HG02884 (cell line): ENCODE measurements around the gene SLC34A3.

Experiments
- ATAC-seq: cut with Tn5 transposase; IDR thresholded peaks from one replicate; pipeline ENCODE4 v1.9.1; 2021; ENCODE audit warnings: mild to moderate bottlenecking, moderate library complexity; ENCODE audit not compliant: unreplicated experiment

Gene SLC34A3

DNA sequence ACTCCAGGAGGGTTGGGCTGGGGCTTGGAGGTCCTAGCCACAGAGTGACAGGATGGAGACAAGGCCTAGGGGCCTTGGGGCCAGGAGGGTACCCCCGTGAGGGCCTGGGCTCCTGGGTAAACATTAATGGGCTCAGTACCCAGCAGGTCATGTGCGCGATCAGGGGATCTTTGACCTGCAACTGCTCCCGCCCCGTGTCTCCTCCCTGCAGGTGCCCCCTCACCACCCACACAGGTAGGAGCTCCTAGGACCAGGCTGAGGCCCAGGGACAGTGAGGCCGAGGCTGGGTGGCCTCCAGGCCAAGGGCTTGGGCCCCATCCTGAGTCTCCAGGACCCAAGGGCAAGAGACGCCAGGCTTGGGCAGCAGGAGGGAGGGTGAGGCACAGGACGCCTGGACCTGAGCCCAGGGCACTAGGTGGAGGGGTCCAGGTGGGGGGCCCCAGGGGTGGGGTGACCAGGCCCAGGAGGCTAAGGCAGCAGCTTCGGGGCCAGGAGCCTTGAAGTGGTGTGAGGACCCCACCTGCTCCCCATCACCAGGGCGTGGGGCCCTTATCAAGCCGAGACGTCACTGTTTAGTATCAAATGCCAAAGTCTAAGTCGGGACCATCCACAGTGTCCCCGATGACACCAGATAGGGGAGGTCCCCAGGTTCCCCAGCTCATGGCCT is at the start of gene SLC34A3:
TSS of gene SLC34A3 (plus strand) at position 197 of the 667 bp plus-strand sequence. CDS start 802 bp downstream, outside the sequence.
- no peak for ATAC-seq

DNA sequence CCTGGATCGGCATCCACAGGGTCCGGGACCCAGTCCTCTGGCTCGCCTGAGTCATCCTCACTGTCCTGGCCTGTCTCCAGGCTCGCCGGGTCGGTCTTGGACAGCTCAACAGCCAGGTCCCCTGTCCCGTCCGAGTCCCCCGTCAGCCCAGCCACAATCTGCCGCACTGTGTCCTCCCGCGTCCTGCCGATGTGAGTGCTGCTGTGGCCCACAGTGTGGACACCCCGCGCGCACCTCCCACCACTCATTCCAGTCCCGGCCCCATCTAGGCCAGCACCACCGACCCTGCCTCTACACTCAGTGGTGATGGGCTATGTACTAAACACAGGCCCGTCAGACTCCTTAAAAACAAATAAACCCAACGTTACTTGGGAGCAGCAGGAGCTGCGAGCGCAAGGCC is 49.0 kb upstream of the SLC34A3 start:
- ATAC-seq, result no peak

- no peak for ATAC-seq
Observed at GRCh38 chr9:137182836-137183235, 47.9 kb upstream of the SLC34A3 start.

GRCh38 chr9:137183980-137184595 is 46.6 kb upstream of the SLC34A3 start:
- ATAC-seq, result no peak

DNA sequence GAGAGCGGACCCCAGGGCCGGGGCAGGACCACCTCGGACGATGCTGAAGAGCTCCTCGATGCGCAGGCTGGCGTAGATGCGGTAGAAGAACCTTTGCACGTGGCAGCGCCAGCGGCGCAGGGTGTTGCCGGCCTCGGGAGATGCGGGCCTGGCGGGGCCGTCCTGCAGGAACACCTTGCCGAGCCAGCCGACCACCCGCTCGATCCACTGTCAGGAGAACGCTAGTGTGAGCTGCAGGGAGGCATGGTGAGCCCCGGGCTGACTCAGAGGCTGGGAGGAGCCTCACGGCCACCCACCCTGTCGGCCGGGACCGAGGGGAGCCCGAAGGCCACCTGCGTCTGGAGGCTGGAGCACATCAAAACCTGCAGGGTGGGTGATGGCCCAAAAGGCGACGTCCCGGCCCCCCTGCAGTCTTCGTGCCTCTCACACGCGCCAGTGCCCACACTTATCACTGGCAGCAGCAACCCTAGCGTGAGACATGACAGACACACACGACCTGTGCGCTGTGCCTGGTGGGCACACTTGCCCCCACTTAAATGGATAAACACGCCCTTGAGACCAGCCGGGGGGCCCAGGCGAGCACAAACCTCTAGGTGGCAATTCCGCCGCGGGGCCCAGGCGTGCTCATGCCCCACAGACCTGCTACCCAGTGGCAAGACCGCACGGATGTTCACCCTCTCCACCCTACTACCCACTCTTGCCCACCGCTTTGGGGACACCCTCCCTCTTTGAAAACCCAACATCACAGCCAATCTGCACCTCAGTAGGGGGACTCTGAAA is 45.6 kb upstream of the SLC34A3 start:
- ATAC-seq, result no peak

GRCh38 chr9:137185921-137186320 is 44.8 kb upstream of the SLC34A3 start:
- no peak for ATAC-seq

DNA sequence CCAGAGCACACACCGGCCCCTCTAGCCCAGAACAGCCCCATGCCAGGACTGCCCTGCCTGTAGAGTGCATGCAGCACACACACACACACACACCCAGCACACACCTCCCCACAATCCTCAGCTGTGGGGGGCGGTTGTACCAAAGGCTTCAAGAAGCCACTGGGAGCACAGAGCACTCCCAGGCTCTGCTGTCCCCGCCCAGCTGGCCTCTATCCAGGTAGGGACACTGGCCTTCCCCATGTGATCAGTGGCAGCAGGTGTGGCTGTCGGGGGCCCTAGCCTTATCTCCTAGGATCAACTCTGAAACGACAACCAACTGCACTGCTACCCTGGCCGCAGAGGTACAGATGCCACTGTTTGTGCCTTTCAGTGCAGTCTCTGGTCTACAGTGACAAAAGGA is 44.3 kb upstream of the SLC34A3 start:
- no peak for ATAC-seq

DNA sequence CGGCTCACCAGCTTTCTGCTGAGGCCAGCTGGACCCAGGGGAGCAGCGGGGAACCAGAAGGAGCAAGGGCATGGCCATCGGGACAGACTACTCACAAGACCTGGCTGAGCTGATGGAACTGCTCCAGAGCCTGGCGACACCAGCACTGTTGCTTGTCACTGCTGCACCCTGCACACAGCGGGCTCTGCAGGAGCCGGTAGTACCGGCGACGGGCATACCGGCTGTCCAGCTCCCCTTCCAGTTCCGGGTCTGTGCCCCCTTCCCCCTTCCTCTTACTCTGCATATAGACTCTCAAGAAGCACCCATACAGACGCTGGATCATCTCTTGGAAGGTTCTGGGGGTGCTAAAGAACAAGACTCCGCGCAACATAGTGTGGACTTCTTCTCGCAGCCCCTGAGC is 43.3 kb upstream of the SLC34A3 start:
- ATAC-seq, result no peak

GRCh38 chr9:137188086-137188489 is 42.6 kb upstream of the SLC34A3 start:
- ATAC-seq, result no peak

GRCh38 chr9:137188490-137189296 is 42.0 kb upstream of the SLC34A3 start, which contains the start of the genes ANAPC2 and SSNA1:
ANAPC2 (minus strand) TSS chr9:137188560; CDS start chr9:137188532, 28 bp downstream.
SSNA1 (plus strand) TSS chr9:137188676; CDS start chr9:137188727, 51 bp downstream.
- peak; percentile 74 for ATAC-seq

DNA sequence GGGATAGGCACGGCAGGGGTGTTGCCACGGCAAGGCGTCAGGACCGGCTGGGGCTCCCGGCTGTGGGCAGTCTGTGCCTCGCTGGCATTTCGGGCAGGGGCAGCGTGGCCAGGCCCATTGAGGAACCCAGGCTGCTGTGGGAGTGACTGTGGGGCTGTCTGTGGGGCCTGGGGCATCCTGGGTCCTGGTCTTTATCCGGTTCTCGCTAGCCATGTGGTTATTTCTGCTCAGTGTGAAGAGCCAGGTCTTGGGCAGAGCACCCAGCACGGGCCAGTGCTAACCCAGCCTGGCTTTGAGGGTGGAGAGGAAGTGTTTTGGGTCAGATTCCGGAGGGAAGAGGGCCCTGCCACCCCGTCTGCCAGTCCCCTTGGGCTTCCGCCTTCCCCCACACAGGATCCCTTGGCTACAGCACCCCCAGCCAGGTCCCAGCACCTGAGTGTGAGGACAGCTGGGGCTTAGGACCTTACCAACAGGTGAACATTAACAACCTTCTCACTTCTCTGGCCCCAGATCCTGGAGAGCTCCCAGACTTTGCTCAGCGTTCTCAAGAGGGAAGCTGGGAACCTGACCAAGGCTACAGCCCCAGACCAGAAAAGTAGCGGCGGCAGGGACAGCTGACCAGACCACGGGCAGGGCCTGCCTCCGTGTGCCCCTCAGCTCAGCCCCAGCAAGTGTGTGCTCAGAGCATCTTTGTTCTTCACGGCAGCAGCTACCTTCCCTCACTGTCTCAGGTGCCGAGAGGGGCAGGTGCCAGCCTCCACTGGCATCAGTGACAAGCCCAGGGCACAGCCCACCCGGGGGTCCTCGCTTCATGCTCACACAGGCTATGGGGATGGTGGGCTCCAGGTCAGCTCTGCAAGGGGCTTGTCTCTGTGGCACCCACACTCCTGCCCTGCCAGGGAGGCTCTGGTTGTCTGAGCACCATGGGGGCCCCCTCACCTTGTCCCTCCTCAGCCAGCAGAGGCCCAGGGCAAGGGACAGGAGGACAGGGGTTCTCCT is 41.1 kb upstream of the SLC34A3 start:
- no peak for ATAC-seq

GRCh38 chr9:137190315-137190856 is 40.3 kb upstream of the SLC34A3 start:
- ATAC-seq, result no peak

GRCh38 chr9:137191245-137191644 is 39.5 kb upstream of the SLC34A3 start:
- no peak for ATAC-seq

DNA sequence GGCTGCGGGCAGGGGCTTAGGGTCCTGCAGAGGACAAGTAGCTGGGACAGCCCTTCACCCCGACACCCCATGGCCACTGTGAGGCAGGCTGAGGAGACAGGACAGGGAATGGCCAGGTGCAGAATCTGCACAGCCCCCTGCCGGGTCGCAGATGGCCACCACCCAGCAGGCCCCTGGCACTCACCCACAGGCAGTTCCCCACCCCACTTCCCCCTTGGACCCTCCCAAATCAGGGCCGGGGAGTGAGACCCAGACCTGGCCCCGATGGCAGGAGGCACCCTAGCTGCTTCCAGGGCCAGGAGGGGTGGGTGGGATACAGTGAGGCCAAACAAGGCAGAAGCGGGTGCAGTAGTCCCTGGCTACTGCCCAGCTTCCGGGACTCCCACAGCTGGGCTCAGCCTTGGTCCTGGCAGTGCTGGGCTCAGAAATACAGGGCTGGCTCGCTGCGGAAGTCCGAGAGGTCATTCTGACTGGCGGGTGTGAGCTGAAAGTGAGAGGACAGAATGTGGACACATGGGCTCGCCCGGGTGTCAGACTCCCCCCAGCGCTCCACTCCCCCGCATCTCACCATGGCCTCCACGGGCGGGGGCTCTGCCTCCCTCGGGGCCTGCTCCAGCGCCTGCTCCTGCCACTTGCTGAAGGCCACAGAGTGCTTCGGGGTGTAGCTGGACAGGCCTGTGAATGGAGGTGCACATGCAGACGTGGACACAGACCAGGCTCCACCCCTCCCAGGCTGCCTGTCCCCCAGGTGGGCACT is 38.8 kb upstream of the SLC34A3 start:
- ATAC-seq, result no peak

DNA sequence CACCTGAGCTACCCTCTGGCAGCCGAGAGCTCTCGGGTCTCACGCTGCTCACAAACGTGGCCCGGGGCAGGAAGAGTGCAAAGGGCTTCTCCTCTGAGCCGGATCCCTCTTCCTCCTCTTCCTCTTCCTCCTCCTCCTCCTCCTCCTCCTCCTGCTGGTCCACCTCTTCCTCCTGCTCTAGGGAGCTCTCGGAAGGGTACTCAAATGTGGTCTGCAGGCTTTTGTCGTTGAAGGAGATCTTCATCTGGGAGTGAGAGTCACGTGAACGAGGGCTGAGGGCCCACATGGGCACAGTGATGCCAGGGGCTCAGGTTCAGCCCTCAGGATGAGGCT is 38.3 kb upstream of the SLC34A3 start:
- ATAC-seq, result no peak

GRCh38 chr9:137192859-137193258 is 37.8 kb upstream of the SLC34A3 start:
- no peak for ATAC-seq

DNA sequence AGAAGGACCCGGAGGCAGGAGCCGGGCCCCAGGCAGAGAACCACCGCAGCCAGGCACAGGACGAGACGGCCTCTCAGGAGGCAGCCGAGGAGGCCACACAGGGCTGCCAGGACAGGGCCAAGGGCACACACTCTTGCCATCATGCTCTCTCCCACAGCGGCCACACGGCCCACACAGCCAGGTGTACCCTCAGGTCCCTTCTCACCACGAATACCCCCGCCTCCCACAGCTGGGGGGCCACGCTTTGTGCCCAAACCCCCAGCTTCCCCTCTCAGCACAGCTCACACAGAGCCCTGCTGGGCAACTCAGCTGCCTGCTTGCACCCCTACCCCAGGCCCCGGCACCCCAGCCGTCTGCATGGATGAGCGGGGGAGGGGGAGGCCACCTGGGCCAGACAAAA is 36.9 kb upstream of the SLC34A3 start:
- no peak for ATAC-seq

- no peak for ATAC-seq
Observed at GRCh38 chr9:137194388-137194787, 36.3 kb upstream of the SLC34A3 start.

DNA sequence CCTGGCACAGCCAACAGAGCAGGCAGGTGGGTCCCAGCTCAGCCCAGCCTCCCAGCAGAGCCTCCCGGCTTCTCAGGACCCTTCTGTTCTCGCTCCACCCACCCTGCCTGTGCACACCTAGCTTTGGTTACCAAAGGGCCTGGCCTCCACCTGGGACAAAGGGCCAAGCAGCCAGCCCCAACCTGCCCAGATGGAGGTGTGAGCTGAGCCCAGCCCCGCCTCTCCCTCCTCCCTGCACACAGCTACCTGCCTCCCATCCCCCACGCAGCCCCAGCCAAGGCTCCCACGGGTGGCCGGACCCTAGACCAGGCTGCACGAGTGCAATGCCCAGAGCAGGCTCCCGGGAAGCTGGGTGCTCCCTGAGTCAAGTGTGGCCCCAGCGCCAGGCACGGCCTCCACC is 35.8 kb upstream of the SLC34A3 start:
- ATAC-seq, result no peak
